Esophagus squamous epithelium (tissue), 4 donors: ENCODE measurements around the gene CLASRP.

Experiments
- CTCF ChIP-seq, 6 experiments: fragments of 450-650 bp in 4 of 6; fragments of 200-600 bp in 2 of 6; sonication (generic) in 2 of 6; IDR thresholded peaks; one replicate each; pipeline ENCODE4 v1.5.1; 2016 to 2019; ENCODE audit warnings: antibody characterized with exemption in 6 of 6, mild to moderate bottlenecking in 4 of 6, moderate library complexity in 4 of 6
- POLR2A ChIP-seq, 4 donors: fragments of 450-650 bp; IDR thresholded peaks; one replicate each; pipeline ENCODE4 v1.6.1; 2017; ENCODE audit warnings: antibody characterized with exemption in 4 of 4, mild to moderate bottlenecking in 4 of 4, moderate library complexity in 3 of 4

- no peak for TF ChIP-seq CTCF (IDR thresholded peaks at IDR 0.05)
- TF ChIP-seq POLR2A (IDR thresholded peaks at IDR 0.05): no peak
Observed at GRCh38 chr19:45021971-45022370, 16.9 kb upstream of the CLASRP start.
